ENCODE measurements around the gene HID1. TPM values are rescaled to one million over a fixed set of nuclear protein-coding genes. Genes with fewer than 3 reads are reported as not detected.

HID1 gene
- total and polyA plus RNA-seq, 2 experiments from 2014 or later = not detected

GRCh38 chr17:74904687-74905409 is 67.7 kb downstream of the HID1 start:
- WGBS, 2 experiments (ENCODE audit: low coverage in 1 of 2, low lambda C conversion rate in 2 of 2, missing lambda C conversion rate in 2 of 2) = 48 to 58% methylated on average over 7 of the region's 7 CpGs
- no peaks in the 10 kb centered on the region for H3F3A ChIP-seq (ENCODE audit: insufficient read depth)
- H3K4me2 ChIP-seq (ENCODE audit: unreplicated experiment) = no peak overlapping the region

GRCh38 chr17:74903671-74904070 is 68.9 kb downstream of the HID1 start:
- 47 to 58% methylated on average over 6 of the region's 6 CpGs for WGBS, 2 experiments (ENCODE audit: low coverage in 1 of 2, low lambda C conversion rate in 2 of 2, missing lambda C conversion rate in 2 of 2)

More at GRCh38 chr17:74904687-74905409, 67.7 kb downstream of the HID1 start:
- no peaks in the 10 kb centered on the region for H3K9me2 ChIP-seq (ENCODE audit: insufficient read depth)
- no peak for TF ChIP-seq EZH2phosphoT487 (IDR thresholded peaks at IDR 0.05; ENCODE audit: insufficient read depth, low read depth)
- no peak for TF ChIP-seq EZH2 (IDR thresholded peaks at IDR 0.05; ENCODE audit: insufficient read depth, poor library complexity, severe bottlenecking)
- H2AFZ ChIP-seq = no peak overlapping the region
- H3K4me1 ChIP-seq (ENCODE audit: insufficient read depth) = no peaks in the 10 kb centered on the region
- in situ Hi-C loops (cut with MboI) = no loop called here
- no peak overlapping the region for H3K27ac ChIP-seq
- DNase-seq = no peak
- no peak overlapping the region for H3K9ac ChIP-seq
- H3K36me3 ChIP-seq (ENCODE audit: low read depth) = no peaks in the 10 kb centered on the region
- no peaks in the 10 kb centered on the region for H3K79me2 ChIP-seq (ENCODE audit: insufficient read depth)
- no peak overlapping the region for H3K4me3 ChIP-seq
- H3K27me3 ChIP-seq (replicated peaks; ENCODE audit: insufficient read depth) = peaks cover 21% of the 10 kb centered on the region; the same call in 1 of the 2 replicates
- H4K20me1 ChIP-seq (ENCODE audit: insufficient read depth) = no peaks in the 10 kb centered on the region
- no peaks in the 10 kb centered on the region for H3K9me3 ChIP-seq (ENCODE audit: low read depth)

GRCh38 chr17:74903034-74903433 is 69.5 kb downstream of the HID1 start:
- no peaks in the 10 kb centered on the region for H4K20me1 ChIP-seq (ENCODE audit: insufficient read depth)
- H3F3A ChIP-seq (ENCODE audit: insufficient read depth) = no peaks in the 10 kb centered on the region
- H3K4me1 ChIP-seq (ENCODE audit: insufficient read depth) = no peaks in the 10 kb centered on the region
- no peaks in the 10 kb centered on the region for H3K9me3 ChIP-seq (ENCODE audit: low read depth)
- no peaks in the 10 kb centered on the region for H3K9me2 ChIP-seq (ENCODE audit: insufficient read depth)
- no peak overlapping the region for H3K9ac ChIP-seq
- H2AFZ ChIP-seq = no peak overlapping the region
- no peak for DNase-seq
- no peak overlapping the region for H3K4me2 ChIP-seq (ENCODE audit: unreplicated experiment)
- H3K36me3 ChIP-seq (ENCODE audit: low read depth) = no peaks in the 10 kb centered on the region
- H3K4me3 ChIP-seq = no peak overlapping the region
- in situ Hi-C loops (cut with MboI) = no loop called here
- peaks cover 21% of the 10 kb centered on the region; the same call in 1 of the 2 replicates for H3K27me3 ChIP-seq (replicated peaks; ENCODE audit: insufficient read depth)
- H3K27ac ChIP-seq = no peak overlapping the region
- no peaks in the 10 kb centered on the region for H3K79me2 ChIP-seq (ENCODE audit: insufficient read depth)
- TF ChIP-seq EZH2phosphoT487 (IDR thresholded peaks at IDR 0.05; ENCODE audit: insufficient read depth, low read depth) = no peak
- TF ChIP-seq EZH2 (IDR thresholded peaks at IDR 0.05; ENCODE audit: insufficient read depth, poor library complexity, severe bottlenecking) = no peak
- 60 to 65% methylated on average over 9 of the region's 9 CpGs for WGBS, 2 experiments (ENCODE audit: low coverage in 1 of 2, low lambda C conversion rate in 2 of 2, missing lambda C conversion rate in 2 of 2)

More at GRCh38 chr17:74903671-74904070, 68.9 kb downstream of the HID1 start:
- Histone ChIP-seq H3K36me3 (ENCODE audit: low read depth) (no peaks in the 10 kb centered on the region), H3K9me2 (ENCODE audit: insufficient read depth) (no peaks in the 10 kb centered on the region), H3K4me3 (no peak overlapping the region), H2AFZ (no peak overlapping the region), H3K27ac (no peak overlapping the region), H3K9me3 (ENCODE audit: low read depth) (no peaks in the 10 kb centered on the region), H3K9ac (no peak overlapping the region), H3K79me2 (ENCODE audit: insufficient read depth) (no peaks in the 10 kb centered on the region), H3K4me1 (ENCODE audit: insufficient read depth) (no peaks in the 10 kb centered on the region), H3K4me2 (ENCODE audit: unreplicated experiment) (no peak overlapping the region), H3K27me3 (replicated peaks; ENCODE audit: insufficient read depth) (peaks cover 21% of the 10 kb centered on the region; the same call in 1 of the 2 replicates), H3F3A (ENCODE audit: insufficient read depth) (no peaks in the 10 kb centered on the region), H4K20me1 (ENCODE audit: insufficient read depth) (no peaks in the 10 kb centered on the region)
- DNase-seq = no peak
- in situ Hi-C loops (cut with MboI) = no loop called here
- TF ChIP-seq EZH2phosphoT487 (IDR thresholded peaks at IDR 0.05; ENCODE audit: insufficient read depth, low read depth) (no peak), EZH2 (IDR thresholded peaks at IDR 0.05; ENCODE audit: insufficient read depth, poor library complexity, severe bottlenecking) (no peak)

- 52 to 54% methylated on average over 14 of the region's 14 CpGs for WGBS, 2 experiments (ENCODE audit: low coverage in 1 of 2, low lambda C conversion rate in 2 of 2, missing lambda C conversion rate in 2 of 2)
Measured at GRCh38 chr17:74901353-74902135, 71.0 kb downstream of the HID1 start.

More at GRCh38 chr17:74901353-74902135, 71.0 kb downstream of the HID1 start:
- in situ Hi-C loops (cut with MboI) = no loop called here
- peaks cover 32% of the 10 kb centered on the region for H3K27me3 ChIP-seq (replicated peaks; ENCODE audit: insufficient read depth)
- no peak overlapping the region for H3K4me3 ChIP-seq
- no peak overlapping the region for H3K4me2 ChIP-seq (ENCODE audit: unreplicated experiment)
- H3K27ac ChIP-seq = no peak overlapping the region
- TF ChIP-seq EZH2 (IDR thresholded peaks at IDR 0.05; ENCODE audit: insufficient read depth, poor library complexity, severe bottlenecking) = no peak
- TF ChIP-seq EZH2phosphoT487 (IDR thresholded peaks at IDR 0.05; ENCODE audit: insufficient read depth, low read depth) = no peak
- H3F3A ChIP-seq (ENCODE audit: insufficient read depth) = no peaks in the 10 kb centered on the region
- H2AFZ ChIP-seq = no peak overlapping the region
- no peaks in the 10 kb centered on the region for H4K20me1 ChIP-seq (ENCODE audit: insufficient read depth)
- no peak overlapping the region for H3K9ac ChIP-seq
- H3K9me3 ChIP-seq (ENCODE audit: low read depth) = no peaks in the 10 kb centered on the region
- H3K4me1 ChIP-seq (ENCODE audit: insufficient read depth) = no peaks in the 10 kb centered on the region
- no peaks in the 10 kb centered on the region for H3K36me3 ChIP-seq (ENCODE audit: low read depth)
- H3K79me2 ChIP-seq (ENCODE audit: insufficient read depth) = no peaks in the 10 kb centered on the region
- no peaks in the 10 kb centered on the region for H3K9me2 ChIP-seq (ENCODE audit: insufficient read depth)
- no peak for DNase-seq

Other genes with a start within 250 kb of the HID1 start
- gene RAB37, start 235.5 kb downstream of the HID1 start, total RNA-seq (2014; rRNA removed; shearing (Covaris generic)) = 0.11 TPM in 1 of 2 replicates, not detected in the other
- gene RAB37, start 235.5 kb downstream of the HID1 start, polyA plus RNA-seq (2016; fragmentation: Nextera tagmentation; extraction: Ambion mirVana) = not detected in 2 replicates
- 6.6 and 8.0 TPM in 2 replicates for gene NHERF1, start 224.1 kb downstream of the HID1 start, total RNA-seq (2014; rRNA removed; shearing (Covaris generic))
- gene NHERF1, start 224.1 kb downstream of the HID1 start, polyA plus RNA-seq (2016; fragmentation: Nextera tagmentation; extraction: Ambion mirVana) = 9.1 and 9.4 TPM in 2 replicates
- 23.6 and 26.4 TPM in 2 replicates for gene NAT9, start 196.4 kb downstream of the HID1 start, total RNA-seq (2014; rRNA removed; shearing (Covaris generic))
- 31.0 and 34.6 TPM in 2 replicates for gene NAT9, start 196.4 kb downstream of the HID1 start, polyA plus RNA-seq (2016; fragmentation: Nextera tagmentation; extraction: Ambion mirVana)
- not detected in 2 replicates for gene GRIN2C, start 112.9 kb downstream of the HID1 start, total RNA-seq (2014; rRNA removed; shearing (Covaris generic))
- gene GRIN2C, start 112.9 kb downstream of the HID1 start, polyA plus RNA-seq (2016; fragmentation: Nextera tagmentation; extraction: Ambion mirVana) = not detected in 2 replicates
- 19.0 and 21.2 TPM in 2 replicates for gene FDXR, start 99.8 kb downstream of the HID1 start, total RNA-seq (2014; rRNA removed; shearing (Covaris generic))
- gene FDXR, start 99.8 kb downstream of the HID1 start, polyA plus RNA-seq (2016; fragmentation: Nextera tagmentation; extraction: Ambion mirVana) = 14.2 and 15.3 TPM in 2 replicates
- gene FADS6, start 79.1 kb downstream of the HID1 start, total RNA-seq (2014; rRNA removed; shearing (Covaris generic)) = not detected in 2 replicates
- gene FADS6, start 79.1 kb downstream of the HID1 start, polyA plus RNA-seq (2016; fragmentation: Nextera tagmentation; extraction: Ambion mirVana) = not detected in 2 replicates
- gene USH1G, start 49.5 kb downstream of the HID1 start, total RNA-seq (2014; rRNA removed; shearing (Covaris generic)) = not detected in 2 replicates
- not detected in 2 replicates for gene USH1G, start 49.5 kb downstream of the HID1 start, polyA plus RNA-seq (2016; fragmentation: Nextera tagmentation; extraction: Ambion mirVana)
- gene OTOP2, start 48.5 kb downstream of the HID1 start, total RNA-seq (2014; rRNA removed; shearing (Covaris generic)) = not detected in 2 replicates
- gene OTOP2, start 48.5 kb downstream of the HID1 start, polyA plus RNA-seq (2016; fragmentation: Nextera tagmentation; extraction: Ambion mirVana) = not detected in 2 replicates
- gene OTOP3, start 36.9 kb downstream of the HID1 start, total RNA-seq (2014; rRNA removed; shearing (Covaris generic)) = not detected in 2 replicates
- not detected in 2 replicates for gene OTOP3, start 36.9 kb downstream of the HID1 start, polyA plus RNA-seq (2016; fragmentation: Nextera tagmentation; extraction: Ambion mirVana)
- gene CDR2L, start 14.9 kb upstream of the HID1 start, total RNA-seq (2014; rRNA removed; shearing (Covaris generic)) = 23.9 and 31.4 TPM in 2 replicates
- gene CDR2L, start 14.9 kb upstream of the HID1 start, polyA plus RNA-seq (2016; fragmentation: Nextera tagmentation; extraction: Ambion mirVana) = 18.0 and 18.4 TPM in 2 replicates
- gene MRPL58, start 39.9 kb upstream of the HID1 start, total RNA-seq (2014; rRNA removed; shearing (Covaris generic)) = 35.6 and 52.4 TPM in 2 replicates
- 41.5 TPM in 2 replicates for gene MRPL58, start 39.9 kb upstream of the HID1 start, polyA plus RNA-seq (2016; fragmentation: Nextera tagmentation; extraction: Ambion mirVana)
- 215 and 287 TPM in 2 replicates for gene ATP5PD, start 74.2 kb upstream of the HID1 start, total RNA-seq (2014; rRNA removed; shearing (Covaris generic))
- 511 and 522 TPM in 2 replicates for gene ATP5PD, start 74.2 kb upstream of the HID1 start, polyA plus RNA-seq (2016; fragmentation: Nextera tagmentation; extraction: Ambion mirVana)
- gene KCTD2, start 74.5 kb upstream of the HID1 start, total RNA-seq (2014; rRNA removed; shearing (Covaris generic)) = 19.9 and 25.5 TPM in 2 replicates
- gene KCTD2, start 74.5 kb upstream of the HID1 start, polyA plus RNA-seq (2016; fragmentation: Nextera tagmentation; extraction: Ambion mirVana) = 6.5 and 7.7 TPM in 2 replicates
- 10.6 and 11.1 TPM in 2 replicates for gene SLC16A5, start 115.2 kb upstream of the HID1 start, total RNA-seq (2014; rRNA removed; shearing (Covaris generic))
- 4.8 and 5.4 TPM in 2 replicates for gene SLC16A5, start 115.2 kb upstream of the HID1 start, polyA plus RNA-seq (2016; fragmentation: Nextera tagmentation; extraction: Ambion mirVana)
- gene ARMC7, start 137.2 kb upstream of the HID1 start, total RNA-seq (2014; rRNA removed; shearing (Covaris generic)) = 1.3 and 3.8 TPM in 2 replicates
- gene ARMC7, start 137.2 kb upstream of the HID1 start, polyA plus RNA-seq (2016; fragmentation: Nextera tagmentation; extraction: Ambion mirVana) = 9.8 and 11.3 TPM in 2 replicates
- gene NT5C, start 159.0 kb upstream of the HID1 start, total RNA-seq (2014; rRNA removed; shearing (Covaris generic)) = 51.5 and 60.8 TPM in 2 replicates
- gene NT5C, start 159.0 kb upstream of the HID1 start, polyA plus RNA-seq (2016; fragmentation: Nextera tagmentation; extraction: Ambion mirVana) = 66.5 and 67.9 TPM in 2 replicates
- 54.0 and 59.8 TPM in 2 replicates for gene JPT1, start 181.8 kb upstream of the HID1 start, total RNA-seq (2014; rRNA removed; shearing (Covaris generic))
- gene JPT1, start 181.8 kb upstream of the HID1 start, polyA plus RNA-seq (2016; fragmentation: Nextera tagmentation; extraction: Ambion mirVana) = 199 TPM in 2 replicates
- gene SUMO2, start 210.2 kb upstream of the HID1 start, total RNA-seq (2014; rRNA removed; shearing (Covaris generic)) = 70.8 and 86.5 TPM in 2 replicates
- 465 and 472 TPM in 2 replicates for gene SUMO2, start 210.2 kb upstream of the HID1 start, polyA plus RNA-seq (2016; fragmentation: Nextera tagmentation; extraction: Ambion mirVana)
- 13.4 and 26.2 TPM in 2 replicates for gene NUP85, start 232.9 kb upstream of the HID1 start, total RNA-seq (2014; rRNA removed; shearing (Covaris generic))
- 31.4 and 44.0 TPM in 2 replicates for gene NUP85, start 232.9 kb upstream of the HID1 start, polyA plus RNA-seq (2016; fragmentation: Nextera tagmentation; extraction: Ambion mirVana)